ENCODE results near the gene CPB2.

CPB2 gene

DNA sequence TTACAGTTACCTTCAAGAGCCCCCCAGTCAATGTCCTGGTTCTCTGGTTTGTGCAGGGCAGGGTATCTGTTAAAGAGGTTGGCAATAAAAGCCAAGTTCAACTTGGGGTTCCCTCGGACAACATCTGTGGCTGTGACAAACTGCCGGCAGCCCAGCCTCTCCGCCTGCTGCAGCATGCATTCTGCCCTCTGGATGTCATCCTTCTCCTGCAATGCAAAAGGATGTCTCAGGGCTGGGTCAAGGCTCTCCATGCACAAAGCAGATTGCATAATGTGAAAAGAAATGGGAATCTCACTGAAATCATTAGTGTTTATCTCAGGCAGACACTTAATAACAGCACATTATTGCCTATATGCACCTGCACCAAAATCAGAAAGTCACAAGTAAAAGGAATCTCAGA is 42.1 kb upstream of the CPB2 start:
- TF ChIP-seq, protein P1, sequence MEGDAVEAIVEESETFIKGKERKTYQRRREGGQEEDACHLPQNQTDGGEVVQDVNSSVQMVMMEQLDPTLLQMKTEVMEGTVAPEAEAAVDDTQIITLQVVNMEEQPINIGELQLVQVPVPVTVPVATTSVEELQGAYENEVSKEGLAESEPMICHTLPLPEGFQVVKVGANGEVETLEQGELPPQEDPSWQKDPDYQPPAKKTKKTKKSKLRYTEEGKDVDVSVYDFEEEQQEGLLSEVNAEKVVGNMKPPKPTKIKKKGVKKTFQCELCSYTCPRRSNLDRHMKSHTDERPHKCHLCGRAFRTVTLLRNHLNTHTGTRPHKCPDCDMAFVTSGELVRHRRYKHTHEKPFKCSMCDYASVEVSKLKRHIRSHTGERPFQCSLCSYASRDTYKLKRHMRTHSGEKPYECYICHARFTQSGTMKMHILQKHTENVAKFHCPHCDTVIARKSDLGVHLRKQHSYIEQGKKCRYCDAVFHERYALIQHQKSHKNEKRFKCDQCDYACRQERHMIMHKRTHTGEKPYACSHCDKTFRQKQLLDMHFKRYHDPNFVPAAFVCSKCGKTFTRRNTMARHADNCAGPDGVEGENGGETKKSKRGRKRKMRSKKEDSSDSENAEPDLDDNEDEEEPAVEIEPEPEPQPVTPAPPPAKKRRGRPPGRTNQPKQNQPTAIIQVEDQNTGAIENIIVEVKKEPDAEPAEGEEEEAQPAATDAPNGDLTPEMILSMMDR (IDR thresholded peaks at IDR 0.05) = no peak
- Histone ChIP-seq H3K27me3 (no peaks in the 10 kb centered on the region), H3K36me3 (peaks cover 98% of the 10 kb centered on the region), H3K9me3 (peaks cover 16% of the 10 kb centered on the region), H3K4me1 (ENCODE audit: control insufficient read depth in 1 of 2, insufficient read depth in 1 of 2, low read depth in 1 of 2, low read length in 1 of 2) (peaks cover 0 to 4% of the 10 kb centered on the region in 2 experiments), H3K27ac (peak overlapping the region; percentile 45), H3K4me3 (ENCODE audit: low read depth in 1 of 2, low read length in 1 of 2) (no peak overlapping the region)

DNA sequence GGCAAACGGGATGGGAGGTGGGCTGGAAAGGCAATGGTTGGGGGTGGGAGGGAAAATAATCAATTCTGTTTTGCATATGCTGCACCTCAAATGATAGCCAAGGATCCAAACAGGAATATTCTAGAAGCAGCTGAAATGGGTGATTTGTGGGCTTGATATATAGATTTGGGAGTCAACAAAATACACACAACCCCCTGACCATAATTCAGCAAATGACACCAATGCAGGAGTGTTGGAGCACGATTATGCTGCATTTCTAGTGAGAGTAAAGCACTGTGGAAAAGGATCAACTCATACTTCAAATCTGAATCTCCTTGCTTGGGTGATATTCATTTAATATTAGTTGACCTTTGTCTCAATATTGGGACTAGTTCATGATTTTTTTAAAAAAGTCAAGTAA is 41.1 kb upstream of the CPB2 start:
- peak overlapping the region; percentile 45 for H3K27ac ChIP-seq
- H3K27me3 ChIP-seq = no peaks in the 10 kb centered on the region
- TF ChIP-seq, protein P1 (IDR thresholded peaks at IDR 0.05) = no peak
- peaks cover 0 to 2% of the 10 kb centered on the region in 2 experiments for H3K4me1 ChIP-seq (ENCODE audit: control insufficient read depth in 1 of 2, insufficient read depth in 1 of 2, low read depth in 1 of 2, low read length in 1 of 2)
- peaks cover 13% of the 10 kb centered on the region for H3K9me3 ChIP-seq
- H3K4me3 ChIP-seq (ENCODE audit: low read depth in 1 of 2, low read length in 1 of 2) = no peak overlapping the region
- H3K36me3 ChIP-seq = peaks cover 98% of the 10 kb centered on the region

DNA sequence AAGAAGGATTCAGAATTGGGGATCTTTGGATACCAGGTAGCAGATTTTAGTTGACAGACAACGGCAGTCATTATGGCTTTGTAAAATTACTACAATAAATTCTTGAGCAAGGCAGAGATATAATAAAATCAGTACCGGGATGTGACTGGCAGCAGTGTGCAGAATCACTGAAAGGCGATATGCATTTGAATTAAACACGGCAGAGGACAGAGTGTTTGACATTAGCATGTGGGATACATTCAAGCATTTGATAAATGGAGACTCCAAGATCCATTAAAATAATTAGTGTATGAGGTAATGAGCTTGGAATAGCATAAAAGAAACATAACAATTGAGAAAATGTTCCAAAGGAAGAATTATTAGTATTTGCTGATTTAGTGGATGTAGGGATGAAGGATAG is 40.3 kb upstream of the CPB2 start:
- Histone ChIP-seq H3K27ac (peak overlapping the region; percentile 8), H3K4me1 (ENCODE audit: control insufficient read depth in 1 of 2, insufficient read depth in 1 of 2, low read depth in 1 of 2, low read length in 1 of 2) (no peaks in the 10 kb centered on the region), H3K4me3 (ENCODE audit: low read depth in 1 of 2, low read length in 1 of 2) (no peak overlapping the region), H3K27me3 (no peaks in the 10 kb centered on the region), H3K9me3 (peaks cover 10% of the 10 kb centered on the region), H3K36me3 (peaks cover 98% of the 10 kb centered on the region)
- TF ChIP-seq, protein P1 (IDR thresholded peaks at IDR 0.05) = no peak

DNA sequence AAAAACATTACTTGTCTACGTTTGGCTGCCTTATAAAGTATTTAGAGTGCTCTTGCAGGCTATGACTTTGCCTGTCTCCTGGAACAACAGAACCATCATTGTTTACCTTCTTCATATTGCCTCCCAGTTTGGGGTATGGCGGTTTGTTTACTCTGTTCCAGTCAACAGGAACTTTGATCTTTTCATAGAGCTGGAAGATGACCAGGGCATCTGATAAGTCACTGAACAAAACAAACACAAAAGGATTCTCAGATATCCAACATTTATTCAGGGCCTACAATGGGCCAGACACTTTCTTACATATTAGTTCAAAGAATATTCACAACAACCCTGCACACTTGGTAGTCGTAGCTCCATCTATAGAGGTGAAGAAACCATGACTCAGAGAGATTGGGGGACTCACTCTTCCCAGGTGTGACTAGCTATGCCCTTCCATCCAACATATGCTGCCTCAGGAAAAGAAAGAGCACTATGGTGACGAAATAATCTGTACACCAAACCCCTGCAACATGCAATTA is 38.4 kb upstream of the CPB2 start:
- H3K36me3 ChIP-seq = peaks cover 98% of the 10 kb centered on the region
- peaks cover 8% of the 10 kb centered on the region for H3K9me3 ChIP-seq

DNA sequence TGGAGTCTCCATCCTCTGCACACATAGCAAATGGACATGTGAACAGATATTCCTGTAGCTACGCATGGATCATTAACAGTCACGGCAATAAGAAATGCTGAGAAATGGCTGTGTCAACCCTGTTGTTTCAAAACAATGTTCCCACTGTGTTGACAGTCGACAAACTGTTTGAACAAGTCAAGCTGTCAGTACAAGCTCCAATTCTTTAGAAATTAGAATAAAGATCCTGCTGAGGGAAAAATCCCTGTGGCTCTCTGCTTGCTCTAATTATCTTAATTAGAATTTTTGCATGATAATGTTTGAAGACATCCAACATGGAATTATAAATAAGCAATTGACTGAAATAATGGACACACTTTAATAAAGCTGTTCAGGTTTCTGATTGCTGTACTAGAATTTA is 37.9 kb upstream of the CPB2 start:
- H3K36me3 ChIP-seq = peaks cover 98% of the 10 kb centered on the region
- H3K27ac ChIP-seq = peak overlapping the region; percentile 30
- no peaks in the 10 kb centered on the region for H3K27me3 ChIP-seq
- no peak overlapping the region for H3K4me3 ChIP-seq (ENCODE audit: low read depth in 1 of 2, low read length in 1 of 2)
- TF ChIP-seq, protein P1 (IDR thresholded peaks at IDR 0.05) = no peak
- H3K4me1 ChIP-seq (ENCODE audit: control insufficient read depth in 1 of 2, insufficient read depth in 1 of 2, low read depth in 1 of 2, low read length in 1 of 2) = no peaks in the 10 kb centered on the region
- H3K9me3 ChIP-seq = peaks cover 10% of the 10 kb centered on the region

More for the DNA sequence above, 38.4 kb upstream of the CPB2 start:
- Histone ChIP-seq H3K4me1 (ENCODE audit: control insufficient read depth in 1 of 2, insufficient read depth in 1 of 2, low read depth in 1 of 2, low read length in 1 of 2) (no peaks in the 10 kb centered on the region), H3K4me3 (ENCODE audit: low read depth in 1 of 2, low read length in 1 of 2) (no peak overlapping the region), H3K27ac (peak overlapping the region; percentile 30), H3K27me3 (no peaks in the 10 kb centered on the region)
- TF ChIP-seq, protein P1 (IDR thresholded peaks at IDR 0.05) = no peak

Measured in neutrophil (primary cell).